ENCODE data around the gene GPR87.

The GPR87 gene

GRCh38 chr3:151316267-151316991, at the start of gene GPR87:
Gene GPR87, minus strand, starts transcription at chr3:151316820. Its CDS starts 16,720 bp downstream, at chr3:151300100.
- DNase-seq, result no peak

- no peak for DNase-seq
Measured at GRCh38 chr3:151362751-151363174, 46.1 kb upstream of the GPR87 start.

DNA sequence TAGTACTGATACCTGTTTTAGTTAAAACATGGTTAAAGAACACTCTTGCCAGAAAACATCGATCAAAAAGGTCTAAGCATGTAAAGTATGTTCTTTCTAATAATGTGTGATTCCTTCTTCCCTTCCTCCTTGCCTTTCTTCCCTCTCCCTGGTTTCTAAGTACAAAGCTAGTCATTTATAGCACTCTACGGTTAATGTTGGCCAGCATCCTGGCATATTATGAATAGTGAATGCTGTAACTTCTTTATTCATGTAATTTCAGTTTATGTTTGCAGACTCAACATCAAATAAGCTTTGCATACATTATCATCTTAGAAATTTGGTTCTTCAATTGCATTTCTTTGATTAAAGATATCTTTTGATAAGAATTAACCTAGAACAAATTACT, 40.8 kb upstream of the GPR87 start:
- no peak for DNase-seq

DNA sequence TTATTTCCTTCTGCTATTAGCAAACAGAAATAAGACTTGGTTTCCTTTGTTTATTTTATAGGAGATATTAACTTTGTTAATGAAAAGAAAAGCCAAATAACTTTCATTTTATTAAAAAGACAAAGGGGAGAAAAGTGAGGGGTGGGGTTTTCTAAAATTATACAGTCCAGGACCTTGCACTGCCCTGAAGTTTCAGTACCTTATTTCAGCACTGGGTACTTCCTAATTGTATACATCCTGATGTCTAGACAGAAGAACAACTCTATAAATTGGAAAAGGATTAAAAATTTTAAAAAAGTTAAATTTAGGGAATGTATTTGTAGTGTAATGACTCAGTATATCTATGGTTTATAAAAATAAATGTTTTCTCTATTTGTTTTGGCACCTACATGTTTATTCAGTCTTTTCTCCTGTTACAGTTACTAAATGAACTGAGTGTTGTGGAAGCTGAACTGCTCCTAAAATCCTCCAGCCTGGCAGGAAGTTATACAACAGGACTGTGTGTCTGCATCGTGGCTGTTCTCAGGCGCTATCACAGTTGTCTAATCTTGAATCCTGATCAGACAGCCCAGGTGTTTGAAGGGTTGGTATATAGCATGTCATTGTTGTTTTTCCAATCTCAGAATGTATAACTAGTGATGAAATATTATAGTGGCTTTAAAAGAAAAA, 40.3 kb upstream of the GPR87 start:
- no peak for DNase-seq

DNA sequence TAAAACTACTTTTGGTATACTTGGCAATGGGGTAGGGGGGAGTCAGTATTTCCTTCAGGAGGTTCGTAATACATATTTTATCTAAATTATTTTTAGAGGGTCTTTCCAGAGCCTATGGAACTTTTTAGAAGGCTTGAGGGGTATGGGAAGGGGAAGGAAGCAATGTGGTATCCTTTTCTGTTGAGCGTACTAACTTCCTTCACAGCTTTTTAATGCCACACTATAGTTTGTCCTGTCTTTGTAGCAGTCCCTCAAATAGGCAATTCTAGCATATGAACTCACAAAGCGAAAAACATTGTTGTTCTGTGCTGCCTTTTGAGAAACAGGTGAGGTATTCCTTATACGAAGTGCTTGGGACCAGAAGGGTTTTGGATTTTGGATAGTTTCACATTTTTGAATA, 35.0 kb upstream of the GPR87 start:
- DNase-seq, result no peak

DNA sequence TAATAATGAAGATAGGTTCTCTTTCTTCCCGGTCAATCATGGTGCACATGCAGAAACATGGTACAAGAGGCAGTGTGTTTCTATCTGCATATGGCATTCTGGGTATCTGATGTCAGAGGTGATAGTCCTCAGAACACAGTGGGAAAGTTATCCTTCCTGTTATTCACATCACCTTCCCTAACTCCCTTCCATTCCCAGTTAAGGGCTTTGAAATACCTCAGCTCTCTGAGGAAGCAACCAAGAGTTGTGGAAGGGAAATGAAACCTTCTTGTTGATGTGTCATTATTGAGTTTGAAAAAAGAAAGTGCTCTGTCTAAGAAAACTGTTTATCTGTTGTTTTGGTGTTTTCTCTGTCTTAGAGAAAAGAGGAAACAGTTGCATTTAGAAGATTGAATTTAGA, 34.6 kb upstream of the GPR87 start:
- DNase-seq, result no peak

- DNase-seq, result no peak
Measured at GRCh38 chr3:151350656-151351055, 34.0 kb upstream of the GPR87 start.

DNA sequence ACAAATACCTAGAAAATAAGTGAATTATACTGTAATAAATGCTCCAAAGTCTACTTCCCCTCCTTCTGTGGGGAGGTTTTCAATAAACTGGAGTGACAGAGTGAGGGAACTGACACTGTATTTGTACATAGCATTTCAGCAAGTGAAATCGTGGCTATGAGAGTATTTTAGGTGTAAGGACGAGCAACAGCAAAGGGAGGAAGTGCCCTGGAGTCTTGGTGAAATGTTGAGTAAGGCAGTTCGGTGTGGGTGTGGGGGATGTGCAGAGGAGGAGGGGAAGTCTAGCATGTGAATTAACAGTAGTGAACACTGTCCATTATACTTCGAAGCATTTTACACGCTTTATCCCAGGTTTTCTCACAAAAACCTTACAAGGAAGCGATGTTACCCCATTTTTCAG, 30.8 kb upstream of the GPR87 start:
- no peak for DNase-seq

DNA sequence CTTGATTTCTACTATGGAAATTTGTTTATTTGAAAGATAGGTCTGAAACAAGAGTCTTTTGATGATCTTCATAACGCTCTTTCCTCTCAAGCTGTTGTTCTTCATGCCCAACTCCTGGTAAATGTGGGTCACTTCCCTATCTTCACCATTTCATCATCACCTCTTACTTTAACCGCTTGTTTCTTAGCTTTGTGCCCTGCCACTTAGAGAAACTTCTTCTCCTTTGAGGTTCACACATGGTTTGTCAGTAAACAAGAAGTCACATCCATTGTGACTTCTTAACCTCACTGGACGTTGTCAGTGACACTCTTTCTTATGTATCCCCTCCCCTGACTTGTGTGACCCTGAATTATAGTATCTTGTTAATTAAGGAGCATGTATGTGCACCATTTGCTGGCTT, 29.7 kb upstream of the GPR87 start:
- DNase-seq, result no peak

GRCh38 chr3:151345859-151346258, 29.2 kb upstream of the GPR87 start:
- DNase-seq, result no peak

GRCh38 chr3:151331696-151332095, 15.1 kb upstream of the GPR87 start:
- DNase-seq, result no peak

DNA sequence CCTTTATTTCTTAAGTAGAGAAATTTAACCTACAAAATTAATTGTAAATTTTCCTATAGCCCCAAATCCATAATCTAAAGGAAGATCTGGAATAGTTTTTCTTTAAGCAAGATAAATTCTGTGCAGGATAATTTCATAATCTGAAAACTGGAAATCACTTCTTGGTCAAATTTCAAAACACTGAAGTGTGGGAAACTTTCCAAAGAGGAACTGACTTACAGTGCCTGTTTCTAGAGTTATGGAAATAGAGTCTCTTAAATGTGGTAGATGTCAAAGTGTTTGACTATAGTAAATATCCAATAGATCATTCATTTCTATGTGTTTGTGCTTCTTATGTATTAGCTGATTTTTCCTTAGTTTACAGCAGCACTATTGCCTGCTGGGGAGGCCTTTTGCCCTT, 14.3 kb upstream of the GPR87 start:
- DNase-seq, result no peak

DNA sequence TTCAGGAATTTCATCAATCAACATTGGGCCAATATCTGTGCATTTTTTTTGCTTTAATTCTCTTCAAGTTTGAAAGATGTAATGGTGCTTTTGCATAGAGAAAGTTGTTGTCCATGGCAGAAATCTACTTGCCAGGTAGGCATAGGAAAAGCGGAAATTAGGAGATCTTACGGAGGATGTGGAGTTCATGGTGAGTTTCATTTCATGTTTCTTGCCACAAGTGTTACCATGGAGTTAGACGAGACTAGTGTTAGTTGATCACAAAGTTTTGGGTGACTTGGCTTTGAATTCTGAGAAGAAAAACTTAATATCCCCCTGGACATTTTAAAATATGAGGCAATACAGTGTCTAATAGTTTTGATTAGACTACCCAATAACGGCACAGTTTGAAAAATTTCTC, 13.8 kb upstream of the GPR87 start:
- no peak for DNase-seq

GRCh38 chr3:151329363-151329762, 12.7 kb upstream of the GPR87 start, which contains the start of gene P2RY13:
Gene P2RY13, minus strand, starts transcription at chr3:151329549. Its CDS starts 21 bp downstream, at chr3:151329528.
- no peak for DNase-seq

- DNase-seq, result peak in 1 of 2 experiments; percentile 8
Measured at GRCh38 chr3:151328298-151328995, 11.8 kb upstream of the GPR87 start.

DNA sequence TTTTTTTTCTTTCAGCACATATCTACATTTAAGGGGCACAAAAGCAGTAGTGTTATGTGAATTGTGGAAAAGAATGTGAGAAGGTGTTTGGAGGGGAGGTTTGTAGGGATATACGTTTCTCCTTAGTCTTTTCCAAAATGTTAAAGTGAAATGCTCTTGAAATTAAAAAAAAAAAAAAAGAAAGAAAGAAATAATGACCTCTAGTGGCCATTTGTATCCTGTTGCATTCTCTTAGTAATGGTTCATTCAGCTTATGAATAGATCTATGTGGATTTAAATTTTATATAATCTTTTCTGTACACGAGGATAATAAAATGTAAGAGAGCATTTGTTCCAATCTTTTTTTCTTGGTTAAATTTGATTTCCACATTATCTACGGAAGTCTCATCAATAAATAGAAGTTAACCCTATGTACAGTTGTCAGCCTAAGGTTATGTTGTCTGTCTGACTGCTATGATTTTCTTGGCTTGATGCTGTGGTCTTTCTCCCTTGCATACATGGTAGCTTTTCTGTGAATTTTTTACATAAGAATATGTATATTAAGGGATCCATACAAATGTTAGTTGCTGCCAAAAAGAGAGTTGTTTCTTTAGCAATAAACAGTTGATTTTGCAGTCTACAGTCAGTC, 11.1 kb upstream of the GPR87 start:
- no peak for DNase-seq

GRCh38 chr3:151322511-151322910, 5.9 kb upstream of the GPR87 start:
- DNase-seq, result no peak

DNA sequence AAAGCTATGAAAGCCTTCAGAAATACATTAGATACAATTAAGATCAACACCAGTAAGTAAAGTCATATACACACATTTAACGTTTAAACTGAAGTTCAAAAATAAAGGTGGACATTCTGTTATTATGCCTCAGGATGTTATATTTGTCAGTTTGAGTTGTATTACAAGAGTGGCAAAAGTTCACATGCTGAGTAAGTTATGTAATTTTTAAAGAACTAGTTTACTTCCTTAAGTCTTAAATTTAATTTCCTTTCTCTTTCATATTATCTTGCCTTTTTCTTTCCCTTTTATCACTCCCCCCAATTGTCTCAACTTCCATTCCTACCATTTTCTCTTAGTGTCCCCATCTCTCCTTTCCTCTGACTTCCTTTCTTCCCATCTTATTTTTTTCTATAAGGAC, 4.9 kb upstream of the GPR87 start:
- no peak for DNase-seq

GRCh38 chr3:151320131-151320530, 3.5 kb upstream of the GPR87 start:
- no peak for DNase-seq

DNA sequence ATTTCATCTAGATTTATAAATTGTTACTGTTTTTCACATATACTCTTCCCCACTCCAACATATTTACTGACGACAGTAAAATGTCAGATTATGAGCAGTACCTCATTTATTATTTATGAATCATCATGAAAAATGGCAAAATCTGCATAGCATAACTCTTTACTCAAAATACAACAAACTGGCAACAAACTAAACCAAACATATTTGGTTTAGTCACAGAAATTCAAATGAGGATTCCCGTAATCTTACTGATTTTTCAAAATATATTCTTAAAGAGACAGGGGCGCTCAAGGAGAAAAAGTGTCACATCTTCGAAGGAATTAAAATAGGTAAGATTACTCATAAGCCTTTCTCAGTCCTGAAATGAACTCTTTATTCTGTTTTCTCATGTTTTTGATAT, 3.0 kb upstream of the GPR87 start:
- DNase-seq, result no peak

DNA sequence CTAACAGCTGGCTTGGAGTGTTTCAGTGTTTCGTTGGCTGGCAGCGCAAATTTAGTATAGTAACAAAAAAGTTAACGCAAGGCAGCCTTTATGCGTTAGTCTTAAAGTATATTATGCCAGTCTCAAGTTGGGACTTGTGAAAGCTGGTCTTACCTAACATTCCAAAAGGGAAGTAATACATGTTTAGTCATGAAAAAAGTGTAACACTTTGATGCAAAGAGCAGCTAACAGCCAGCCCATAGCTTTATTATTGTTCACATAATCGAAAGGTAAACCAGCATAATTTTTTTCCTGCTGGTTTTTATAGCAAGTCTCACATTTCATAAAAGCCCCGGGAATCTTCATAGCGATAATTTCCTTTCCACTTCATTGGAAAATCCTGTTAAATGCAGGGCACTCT, 2.4 kb upstream of the GPR87 start:
- no peak for DNase-seq

DNA sequence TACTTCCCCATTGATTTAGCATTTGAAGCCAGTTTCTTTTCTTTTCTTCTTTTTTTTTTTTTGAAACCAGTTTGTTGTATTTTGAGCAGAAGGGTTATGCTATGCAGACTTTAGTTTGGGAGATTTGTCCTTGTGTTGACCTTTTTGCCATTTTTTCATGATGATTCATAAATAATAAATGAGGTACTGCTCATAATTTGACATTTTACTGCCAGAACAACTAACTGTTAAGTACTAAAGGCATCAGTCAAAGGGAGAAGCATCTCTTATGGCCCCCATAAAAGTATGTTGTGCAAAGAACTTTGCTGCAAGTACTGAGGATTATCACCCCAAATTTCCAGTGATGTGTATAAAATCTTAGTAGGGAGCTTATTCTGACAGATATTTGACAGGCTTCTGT, 1.7 kb upstream of the GPR87 start:
- DNase-seq, result no peak

GRCh38 chr3:151315846-151316245, 774 bp downstream of the GPR87 start:
- no peak for DNase-seq

DNA sequence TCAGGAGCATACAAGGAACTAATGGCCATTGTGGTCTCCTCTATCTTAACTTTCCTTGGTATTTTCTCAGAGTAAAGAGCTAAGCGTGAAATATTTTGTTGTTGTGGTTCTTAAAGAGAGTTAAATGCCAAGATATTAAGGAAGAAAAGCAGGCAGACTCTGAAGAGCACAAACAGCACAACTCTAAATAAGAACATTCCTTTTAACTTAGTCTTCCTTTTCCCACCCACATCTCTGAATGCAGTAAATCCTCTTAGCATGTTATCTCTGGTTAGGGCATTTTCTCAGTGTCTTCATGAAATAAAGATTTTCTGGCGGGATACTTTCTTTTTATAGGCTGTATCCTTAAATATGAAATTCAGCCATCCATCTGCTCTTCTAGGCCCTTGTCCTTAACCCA, 1.5 kb downstream of the GPR87 start:
- no peak for DNase-seq

Data from stimulated activated CD4-positive, alpha-beta T cell treated with anti-CD3 and anti-CD28 coated beads, Interleukin-4, amount 100 ng/mL, for 4 hours (primary cell).